Hepatocyte (in vitro differentiated cells): Measurements from ENCODE around the gene TNFRSF6B. TPM values are rescaled to one million over a fixed set of nuclear protein-coding genes. Genes with fewer than 3 reads are reported as not detected.

Source experiments
- DNase-seq: peaks from one replicate; pipeline ENCODE4 v3.0.0-alpha.2; 2016; ENCODE audit warnings: low spot score
- H2AFZ ChIP-seq: fragments of 200-600 bp; sonication (generic); 2 replicates; pipeline ENCODE4 v1.6.0; 2016; ENCODE audit warnings: antibody characterized with exemption, mild to moderate bottlenecking
- H3K27ac ChIP-seq: fragments of 200-600 bp; sonication (generic); 2 replicates; pipeline ENCODE4 v1.5.1; 2016; ENCODE audit warnings: mild to moderate bottlenecking
- H3K27me3 ChIP-seq: fragments of 200-600 bp; sonication (generic); 2 replicates; pipeline ENCODE4 v1.6.1; 2016
- H3K36me3 ChIP-seq: fragments of 200-600 bp; sonication (generic); replicated peaks from 2 replicates; pipeline ENCODE4 v1.5.1; 2016; ENCODE audit warnings: low read depth; ENCODE audit not compliant: insufficient read depth
- H3K4me1 ChIP-seq: fragments of 200-600 bp; sonication (generic); 2 replicates; pipeline ENCODE4 v1.5.1; 2016; ENCODE audit warnings: mild to moderate bottlenecking, moderate library complexity; ENCODE audit not compliant: insufficient read depth
- H3K4me2 ChIP-seq: fragments of 200-600 bp; sonication (generic); 2 replicates; pipeline ENCODE4 v1.6.0; 2016
- H3K4me3 ChIP-seq: fragments of 200-600 bp; sonication (generic); 2 replicates; pipeline ENCODE4 v1.5.1; 2016; ENCODE audit warnings: mild to moderate bottlenecking
- H3K79me2 ChIP-seq: fragments of 200-600 bp; sonication (generic); 2 replicates; pipeline ENCODE4 v1.6.0; 2017; ENCODE audit warnings: mild to moderate bottlenecking
- H3K9me2 ChIP-seq: fragments of 200-600 bp; sonication (generic); replicated peaks from 2 replicates; pipeline ENCODE4 v1.6.0; 2017; ENCODE audit warnings: mild to moderate bottlenecking; ENCODE audit not compliant: insufficient read depth
- H3K9me3 ChIP-seq: fragments of 200-600 bp; sonication (generic); 2 replicates; pipeline ENCODE4 v1.5.1; 2016; ENCODE audit warnings: low read depth, mild to moderate bottlenecking
- H4K20me1 ChIP-seq: fragments of 200-600 bp; sonication (generic); 2 replicates; pipeline ENCODE4 v1.6.0; 2016; ENCODE audit warnings: mild to moderate bottlenecking; ENCODE audit not compliant: insufficient read depth, poor library complexity, severe bottlenecking
- EZH2 ChIP-seq: fragments of 200-600 bp; sonication (generic); IDR thresholded peaks from 2 replicates; pipeline ENCODE4 v1.6.1; 2016; ENCODE audit warnings: antibody characterized with exemption, mild to moderate bottlenecking, borderline replicate concordance
- EZH2phosphoT487 ChIP-seq: fragments of 200-600 bp; sonication (generic); IDR thresholded peaks from one replicate; pipeline ENCODE4 v1.6.1; 2018; ENCODE audit warnings: antibody characterized with exemption, mild to moderate bottlenecking, low read depth, moderate library complexity; ENCODE audit not compliant: unreplicated experiment, severe bottlenecking
- WGBS: methylation state at CpG from one replicate; pipeline ENCODE4 v1.1.6; 2016; ENCODE audit warnings: low lambda C conversion rate; ENCODE audit errors: missing lambda C conversion rate; 5-methylcytosine and 5-hydroxymethylcytosine counted together
- polyA plus RNA-seq: library from polyadenylated mRNA; unstranded; fragments of >200 nt; fragmentation: Nextera tagmentation; extraction: Ambion mirVana; gene quantifications from 2 replicates; pipeline ENCODE4 v1.2.1, GENCODE V29; 2016
- total RNA-seq: library from RNA; depleted of rRNA; stranded (reverse); fragments of >200 nt; gene quantifications from 2 replicates; pipeline ENCODE4 v1.2.3, GENCODE V29; 2014
- TF ChIP-seq, protein P1 (sequence below): fragments of 200-600 bp; sonication (generic); IDR thresholded peaks from 2 replicates; pipeline ENCODE4 v1.5.1; 2016; ENCODE audit warnings: antibody characterized with exemption, mild to moderate bottlenecking; ENCODE audit not compliant: poor library complexity

Gene TNFRSF6B
- total and polyA plus RNA-seq, 2 experiments from 2014 or later = 0.97 to 4.2 TPM

DNA sequence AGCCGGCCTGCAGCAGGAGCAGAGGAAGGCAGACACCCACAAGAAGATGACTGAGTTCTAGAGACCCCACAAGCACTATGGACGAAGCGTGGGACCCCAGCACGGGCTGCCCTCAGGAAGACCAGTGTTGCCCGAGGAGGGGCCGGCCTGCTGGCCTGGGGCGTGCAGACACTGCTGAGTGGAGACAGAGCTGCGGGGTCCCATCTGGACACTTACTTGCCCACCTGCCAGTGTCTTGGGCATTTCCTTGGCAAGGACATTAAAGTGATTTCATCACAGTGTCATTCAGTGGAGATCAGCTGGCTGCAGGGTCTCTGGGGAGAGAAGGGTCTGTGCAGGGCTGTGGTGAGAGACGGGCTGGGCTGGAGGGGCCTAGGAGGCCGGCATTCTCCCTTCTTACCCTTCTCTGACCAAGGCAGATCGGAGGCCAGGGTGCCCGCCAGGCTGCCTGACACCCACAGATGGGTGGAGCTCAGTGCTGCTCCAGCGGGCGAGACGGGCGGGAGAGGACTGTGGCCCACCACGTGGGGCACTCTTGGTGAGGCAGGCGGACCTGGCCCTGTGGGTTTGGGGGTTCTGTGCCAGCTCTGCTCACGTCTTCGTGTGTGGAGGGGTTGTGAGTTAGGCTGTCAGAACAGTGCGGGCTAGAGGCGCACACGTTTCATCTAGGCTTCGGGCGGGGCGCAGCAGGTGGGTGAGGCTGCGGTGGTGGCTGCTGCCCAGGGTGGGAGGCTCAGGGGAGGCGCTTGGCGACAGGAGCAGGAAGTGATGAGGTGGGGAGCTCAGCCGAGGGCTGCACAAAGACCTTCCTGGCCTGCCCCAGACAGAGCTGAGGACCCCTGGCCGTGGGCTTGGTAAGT, 39.6 kb downstream of the TNFRSF6B start, which contains the start of gene LIME1:
TSS of gene LIME1 (plus strand) at position 806 of the 860 bp plus-strand sequence. CDS start 886 bp downstream, outside the sequence.
- DNase-seq = peak; percentile 14
- TF ChIP-seq EZH2 (no peak), EZH2phosphoT487 (no peak)
- TF ChIP-seq, protein P1, sequence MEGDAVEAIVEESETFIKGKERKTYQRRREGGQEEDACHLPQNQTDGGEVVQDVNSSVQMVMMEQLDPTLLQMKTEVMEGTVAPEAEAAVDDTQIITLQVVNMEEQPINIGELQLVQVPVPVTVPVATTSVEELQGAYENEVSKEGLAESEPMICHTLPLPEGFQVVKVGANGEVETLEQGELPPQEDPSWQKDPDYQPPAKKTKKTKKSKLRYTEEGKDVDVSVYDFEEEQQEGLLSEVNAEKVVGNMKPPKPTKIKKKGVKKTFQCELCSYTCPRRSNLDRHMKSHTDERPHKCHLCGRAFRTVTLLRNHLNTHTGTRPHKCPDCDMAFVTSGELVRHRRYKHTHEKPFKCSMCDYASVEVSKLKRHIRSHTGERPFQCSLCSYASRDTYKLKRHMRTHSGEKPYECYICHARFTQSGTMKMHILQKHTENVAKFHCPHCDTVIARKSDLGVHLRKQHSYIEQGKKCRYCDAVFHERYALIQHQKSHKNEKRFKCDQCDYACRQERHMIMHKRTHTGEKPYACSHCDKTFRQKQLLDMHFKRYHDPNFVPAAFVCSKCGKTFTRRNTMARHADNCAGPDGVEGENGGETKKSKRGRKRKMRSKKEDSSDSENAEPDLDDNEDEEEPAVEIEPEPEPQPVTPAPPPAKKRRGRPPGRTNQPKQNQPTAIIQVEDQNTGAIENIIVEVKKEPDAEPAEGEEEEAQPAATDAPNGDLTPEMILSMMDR = no peak
- Histone ChIP-seq H3K9me3 (no peaks in the 10 kb centered on the region), H3K4me1 (peaks cover 22% of the 10 kb centered on the region), H4K20me1 (no peaks in the 10 kb centered on the region), H3K36me3 (no peaks in the 10 kb centered on the region), H3K9me2 (no peaks in the 10 kb centered on the region), H3K4me2 (peak within 1 kb of the TSS; percentile 99), H3K27me3 (no peaks in the 10 kb centered on the region), H3K4me3 (no peak within 1 kb of the TSS), H2AFZ (no peak within 1 kb of the TSS), H3K27ac (no peak within 1 kb of the TSS), H3K79me2 (no peaks in the 10 kb centered on the region)
- 92% methylated on average over 31 of the region's 31 CpGs for WGBS

- Histone ChIP-seq H3K4me2 (peak overlapping the region; percentile 99), H3K9me2 (no peaks in the 10 kb centered on the region), H4K20me1 (no peaks in the 10 kb centered on the region), H3K4me3 (no peak overlapping the region), H3K36me3 (no peaks in the 10 kb centered on the region), H3K79me2 (peaks cover 6% of the 10 kb centered on the region), H2AFZ (no peak overlapping the region), H3K4me1 (peaks cover 31% of the 10 kb centered on the region), H3K27ac (no peak overlapping the region), H3K27me3 (no peaks in the 10 kb centered on the region), H3K9me3 (no peaks in the 10 kb centered on the region)
- peak; percentile 37 for DNase-seq
- 52% methylated on average over 29 of the region's 30 CpGs for WGBS
- no peak for TF ChIP-seq EZH2phosphoT487
- TF ChIP-seq, protein P1 = no peak
- TF ChIP-seq EZH2 = no peak
Observed at GRCh38 chr20:63736893-63737694, 40.6 kb downstream of the TNFRSF6B start.

DNA sequence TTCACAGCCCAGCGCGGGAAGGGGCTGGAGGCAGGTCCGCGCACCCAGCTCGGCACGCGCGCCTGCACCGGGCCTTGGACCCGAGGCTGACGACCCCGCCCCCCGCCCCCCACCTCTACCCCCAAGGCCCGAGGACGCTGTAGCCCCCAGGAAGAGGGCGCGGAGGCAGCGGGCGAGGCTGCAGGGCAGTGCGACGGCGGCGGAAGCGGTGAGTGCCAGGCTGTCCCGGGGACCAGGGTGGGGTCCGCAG, 41.2 kb downstream of the TNFRSF6B start:
- no peaks in the 10 kb centered on the region for H3K9me3 ChIP-seq
- H3K36me3 ChIP-seq = no peaks in the 10 kb centered on the region
- peak overlapping the region; percentile 99 for H3K4me2 ChIP-seq
- H3K4me1 ChIP-seq = peaks cover 31% of the 10 kb centered on the region
- H3K9me2 ChIP-seq = no peaks in the 10 kb centered on the region
- no peak overlapping the region for H3K4me3 ChIP-seq
- WGBS = 14% methylated on average over 6 of the region's 26 CpGs
- TF ChIP-seq, protein P1 = no peak
- TF ChIP-seq EZH2 (no peak), EZH2phosphoT487 (no peak)
- H4K20me1 ChIP-seq = no peaks in the 10 kb centered on the region
- H3K79me2 ChIP-seq = peaks cover 6% of the 10 kb centered on the region
- no peaks in the 10 kb centered on the region for H3K27me3 ChIP-seq
- DNase-seq = no peak
- H2AFZ ChIP-seq = no peak overlapping the region
- H3K27ac ChIP-seq = no peak overlapping the region
